Astrocyte (in vitro differentiated cells and primary cell): Measurements from ENCODE around the gene CMTR2. TPM values are rescaled to one million over a fixed set of nuclear protein-coding genes. Genes with fewer than 3 reads are reported as not detected.

Source experiments
- DNase-seq: peaks from one replicate; pipeline ENCODE4 v3.0.0-alpha.2; 2010; ENCODE audit warnings: low read depth
- FAIRE-seq: peaks from 2 replicates; lab custom pipeline; 2011; peaks lifted over from hg19 to GRCh38; lab: Jason Lieb, UNC
- H2AFZ ChIP-seq: 2 replicates; pipeline ENCODE4 v1.6.0; 2012; ENCODE audit warnings: low read depth, low read length, inconsistent platforms
- H3K27ac ChIP-seq: 2 replicates; pipeline ENCODE4 v1.5.1; 2011; ENCODE audit warnings: low read depth, low read length, inconsistent platforms
- H3K27me3 ChIP-seq: 2 replicates; pipeline ENCODE4 v1.6.0; 2011; ENCODE audit warnings: low read length, inconsistent platforms; ENCODE audit not compliant: insufficient read depth
- H3K36me3 ChIP-seq: 2 replicates; pipeline ENCODE4 v1.5.1; 2011; ENCODE audit warnings: low read length, inconsistent platforms; ENCODE audit not compliant: insufficient read depth
- H3K4me1 ChIP-seq: 2 replicates; pipeline ENCODE4 v1.5.1; 2011; ENCODE audit warnings: low read length, inconsistent platforms; ENCODE audit not compliant: insufficient read depth
- H3K4me2 ChIP-seq: 2 replicates; pipeline ENCODE4 v1.6.0; 2012; ENCODE audit warnings: low read length, inconsistent platforms
- H3K4me3 ChIP-seq: 2 replicates; pipeline ENCODE4 v1.5.1; 2011; ENCODE audit warnings: low read depth, mild to moderate bottlenecking, low read length, inconsistent platforms; ENCODE audit not compliant: insufficient read depth
- H3K79me2 ChIP-seq: 2 replicates; pipeline ENCODE4 v1.6.0; 2012; ENCODE audit warnings: mild to moderate bottlenecking, low read length, inconsistent platforms; ENCODE audit not compliant: insufficient read depth
- H3K9ac ChIP-seq: 2 replicates; pipeline ENCODE4 v1.6.0; 2012; ENCODE audit warnings: mild to moderate bottlenecking, low read length, inconsistent platforms
- H3K9me3 ChIP-seq: 2 replicates; pipeline ENCODE4 v1.5.1; 2012; ENCODE audit warnings: low read depth, mild to moderate bottlenecking, low read length, inconsistent platforms; ENCODE audit not compliant: insufficient read depth
- H4K20me1 ChIP-seq: 2 replicates; pipeline ENCODE4 v1.6.0; 2012; ENCODE audit warnings: low read length, inconsistent platforms; ENCODE audit not compliant: insufficient read depth
- H3K27ac Mint-ChIP-seq: one replicate; pipeline ENCODE4 v1.8.0; 2021; ENCODE audit warnings: mild to moderate bottlenecking, mixed read lengths; ENCODE audit not compliant: unreplicated experiment
- H3K27me3 Mint-ChIP-seq: one replicate; pipeline ENCODE4 v1.8.0; 2021; ENCODE audit warnings: low read depth, mixed read lengths; ENCODE audit not compliant: unreplicated experiment
- H3K36me3 Mint-ChIP-seq: one replicate; pipeline ENCODE4 v1.8.0; 2021; ENCODE audit warnings: low read depth, mixed read lengths; ENCODE audit not compliant: unreplicated experiment
- H3K4me1 Mint-ChIP-seq: one replicate; pipeline ENCODE4 v1.8.0; 2021; ENCODE audit warnings: low read depth, mixed read lengths; ENCODE audit not compliant: unreplicated experiment
- H3K4me3 Mint-ChIP-seq: one replicate; pipeline ENCODE4 v1.8.0; 2021; ENCODE audit warnings: mild to moderate bottlenecking, moderate library complexity, mixed read lengths; ENCODE audit not compliant: unreplicated experiment
- H3K9me3 Mint-ChIP-seq: one replicate; pipeline ENCODE4 v1.8.0; 2021; ENCODE audit warnings: mild to moderate bottlenecking, mixed read lengths; ENCODE audit not compliant: unreplicated experiment
- CTCF ChIP-seq: IDR thresholded peaks from 2 replicates; pipeline ENCODE4 v1.5.1; 2011; ENCODE audit warnings: low read depth, mild to moderate bottlenecking, inconsistent platforms, low read length, moderate library complexity; ENCODE audit not compliant: insufficient read depth
- EZH2 ChIP-seq: IDR thresholded peaks from 2 replicates; pipeline ENCODE4 v1.6.1; 2012; ENCODE audit warnings: mild to moderate bottlenecking, low read length, inconsistent platforms; ENCODE audit not compliant: insufficient read depth
- total RNA-seq: library from RNA; stranded (reverse); gene quantifications from 2 replicates; pipeline ENCODE4 v1.2.1, GENCODE V29; 2021

Gene CMTR2
- total RNA-seq, 1 donor from 2014 or later, result 16.0 TPM

GRCh38 chr16:71276589-71277334, 12.4 kb downstream of the CMTR2 start:
- DNase-seq (no peak), FAIRE-seq (no peak)
- H3K79me2 ChIP-seq, result no peaks in the 10 kb centered on the region
- no peak overlapping the region for H3K4me3 ChIP-seq
- TF ChIP-seq EZH2 (no peak), CTCF (no peak)
- H3K9me3 ChIP-seq, result no peaks in the 10 kb centered on the region
- H3K27me3 ChIP-seq, result no peaks in the 10 kb centered on the region
- Mint-ChIP-seq H3K4me3 (no peak overlapping the region), H3K36me3 (peaks cover 2% of the 10 kb centered on the region), H3K27me3 (no peaks in the 10 kb centered on the region), H3K9me3 (peaks cover 8% of the 10 kb centered on the region), H3K27ac (no peak overlapping the region), H3K4me1 (peaks cover under 1% of the 10 kb centered on the region)
- no peak overlapping the region for H3K9ac ChIP-seq
- no peaks in the 10 kb centered on the region for H3K4me1 ChIP-seq
- no peak overlapping the region for H2AFZ ChIP-seq
- no peaks in the 10 kb centered on the region for H4K20me1 ChIP-seq
- H3K36me3 ChIP-seq, result no peaks in the 10 kb centered on the region
- H3K27ac ChIP-seq, result no peak overlapping the region
- no peak overlapping the region for H3K4me2 ChIP-seq

DNA sequence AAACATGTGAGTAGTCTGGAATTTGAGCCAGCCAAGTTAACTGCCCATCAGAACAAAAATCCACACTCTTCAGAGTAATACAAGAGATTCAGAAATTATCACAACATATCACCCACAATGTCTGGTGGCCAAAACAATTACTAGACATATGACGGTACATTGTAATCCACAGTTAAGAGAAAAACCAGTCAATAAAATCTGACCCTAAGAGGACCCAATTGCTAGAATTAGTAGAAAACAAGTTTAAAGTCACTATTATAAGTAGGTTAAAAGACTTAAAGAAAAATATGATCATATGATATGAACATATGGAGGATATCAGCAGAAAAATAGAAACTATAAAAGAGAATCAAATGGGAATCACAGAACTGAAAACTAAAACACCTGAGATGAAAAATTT, 15.8 kb downstream of the CMTR2 start:
- Histone ChIP-seq H4K20me1 (no peaks in the 10 kb centered on the region), H3K79me2 (no peaks in the 10 kb centered on the region), H2AFZ (no peak overlapping the region), H3K27me3 (no peaks in the 10 kb centered on the region), H3K4me1 (no peaks in the 10 kb centered on the region), H3K4me2 (no peak overlapping the region), H3K36me3 (no peaks in the 10 kb centered on the region), H3K9ac (no peak overlapping the region), H3K27ac (no peak overlapping the region), H3K9me3 (no peaks in the 10 kb centered on the region), H3K4me3 (no peak overlapping the region)
- DNase-seq, result no peak
- Mint-ChIP-seq H3K27me3 (no peaks in the 10 kb centered on the region), H3K9me3 (peaks cover 8% of the 10 kb centered on the region), H3K4me3 (no peak overlapping the region), H3K4me1 (peaks cover 5% of the 10 kb centered on the region), H3K36me3 (peaks cover 2% of the 10 kb centered on the region), H3K27ac (no peak overlapping the region)
- TF ChIP-seq EZH2, result no peak
- no peak for FAIRE-seq

DNA sequence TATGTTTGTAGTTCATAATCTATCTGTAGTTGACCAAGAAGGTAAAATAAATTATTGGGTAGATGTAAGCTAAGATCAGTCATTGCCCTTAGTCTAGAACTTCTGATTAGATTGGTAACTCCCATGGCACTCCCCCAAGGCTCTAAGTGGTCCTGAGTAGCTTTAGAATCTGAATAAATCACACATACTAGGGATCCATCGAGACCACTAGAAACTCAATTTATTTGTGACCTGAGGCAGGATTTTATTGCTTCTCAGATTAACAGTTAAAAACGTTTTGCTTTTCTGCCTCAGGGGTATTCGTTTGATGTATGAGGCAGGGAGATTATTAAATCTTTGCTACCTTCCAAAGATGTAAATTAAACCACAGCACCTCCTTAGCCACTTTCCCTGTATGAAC, 24.9 kb downstream of the CMTR2 start:
- FAIRE-seq, result no peak

More for the DNA sequence above, 24.9 kb downstream of the CMTR2 start:
- no peaks in the 10 kb centered on the region for H3K9me3 ChIP-seq
- Mint-ChIP-seq H3K9me3 (peaks cover 3% of the 10 kb centered on the region), H3K27me3 (peaks cover 8% of the 10 kb centered on the region), H3K4me1 (no peaks in the 10 kb centered on the region), H3K27ac (no peak overlapping the region), H3K36me3 (no peaks in the 10 kb centered on the region), H3K4me3 (no peak overlapping the region)
- H4K20me1 ChIP-seq, result no peaks in the 10 kb centered on the region
- no peak overlapping the region for H2AFZ ChIP-seq
- H3K4me2 ChIP-seq, result no peak overlapping the region
- H3K79me2 ChIP-seq, result no peaks in the 10 kb centered on the region
- no peak overlapping the region for H3K27ac ChIP-seq
- no peaks in the 10 kb centered on the region for H3K4me1 ChIP-seq
- H3K9ac ChIP-seq, result no peak overlapping the region
- TF ChIP-seq EZH2 (no peak), CTCF (no peak)
- no peak for DNase-seq
- no peak overlapping the region for H3K4me3 ChIP-seq
- no peaks in the 10 kb centered on the region for H3K27me3 ChIP-seq
- no peaks in the 10 kb centered on the region for H3K36me3 ChIP-seq
